BLaER1 treated with 17β-estradiol and CSF1 and Interleukin-3, amounts not matched to agents 10 nM and 100 nM (cell line): ENCODE measurements around the gene DNALI1.
A peak's percentile ranks its signal among the peaks of the same experiment; 100 is the strongest.
"Not testable (repeated sequence)": the region's sequence is repeated elsewhere in the genome, so short reads cannot be mapped to it uniquely, and the experiment has no call there.

Experiments
- H3K27ac ChIP-seq, 11 experiments: shearing (Covaris generic); formaldehyde crosslinking; 2 replicates each; pipeline ENCODE4 v1.8.1; 2022
- H3K27me3 ChIP-seq, 11 experiments: shearing (Covaris generic); formaldehyde crosslinking; 2 replicates each; pipeline ENCODE4 v1.8.1; 2022
- H3K36me3 ChIP-seq, 11 experiments: shearing (Covaris generic); formaldehyde crosslinking; 2 replicates each; pipeline ENCODE4 v1.8.1; 2022
- H3K4me1 ChIP-seq, 10 experiments: shearing (Covaris generic); formaldehyde crosslinking; 2 replicates each; pipeline ENCODE4 v1.8.1; 2022
- H3K4me2 ChIP-seq, 11 experiments: shearing (Covaris generic); formaldehyde crosslinking; 2 replicates each; pipeline ENCODE4 v1.8.1; 2022
- H3K4me3 ChIP-seq, 10 experiments: shearing (Covaris generic); formaldehyde crosslinking; 2 replicates each; pipeline ENCODE4 v1.8.1; 2022
- H3K9ac ChIP-seq, 11 experiments: shearing (Covaris generic); formaldehyde crosslinking; 2 replicates each; pipeline ENCODE4 v1.8.1; 2022
- H3K9me3 ChIP-seq, 11 experiments: shearing (Covaris generic); formaldehyde crosslinking; replicated peaks in 1 of 11; 2 replicates each; pipeline ENCODE4 v1.8.1; 2022
- H4K20me1 ChIP-seq, 11 experiments: shearing (Covaris generic); formaldehyde crosslinking; 2 replicates each; pipeline ENCODE4 v1.8.1; 2022
- Cebpa-rat ChIP-seq, 11 experiments: shearing (Covaris generic); IDR thresholded peaks; 2 replicates each; pipeline ENCODE4 v1.8.1; 2022

The DNALI1 gene

DNA sequence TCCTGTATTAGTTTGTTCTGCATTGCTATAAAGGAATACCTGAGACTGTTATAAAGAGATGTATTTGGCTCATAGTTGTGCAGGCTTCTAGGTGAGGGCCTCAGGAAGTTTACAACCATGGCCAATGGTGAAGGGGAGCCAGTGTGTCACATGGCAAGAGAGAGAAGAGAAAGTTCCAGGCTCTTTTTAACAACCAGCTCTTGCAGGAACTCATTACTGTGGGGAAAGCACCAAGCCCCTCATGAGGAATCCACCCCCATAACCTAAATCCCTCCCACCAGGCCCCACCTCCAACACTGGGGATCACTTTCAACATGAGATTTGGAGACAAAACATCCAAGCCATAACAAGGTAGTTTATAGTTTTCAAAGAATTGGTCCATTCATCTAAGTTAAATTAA, 37.1 kb upstream of the DNALI1 start:
- peak overlapping the region in 9 of 11 experiments; percentile 42 to 77 (median 71); a peak in 14 of 22 replicates for H3K27ac ChIP-seq
- peaks cover 0 to 9% (median 5%) of the 10 kb centered on the region in 11 experiments; a peak in 7 of 22 replicates for H3K36me3 ChIP-seq
- peak overlapping the region; percentile 45 to 69 (median 56); a peak in 19 of 20 replicates for H3K4me3 ChIP-seq
- peak overlapping the region; percentile 53 to 94 (median 70) for H3K4me2 ChIP-seq
- H3K27me3 ChIP-seq = no peaks in the 10 kb centered on the region
- H4K20me1 ChIP-seq = no peaks in the 10 kb centered on the region
- TF ChIP-seq Cebpa-rat (IDR thresholded peaks at IDR 0.05) = no peak
- H3K4me1 ChIP-seq = peaks cover 10 to 23% (median 19%) of the 10 kb centered on the region in 10 experiments
- H3K9me3 ChIP-seq = peaks cover 20 to 68% (median 40%) of the 10 kb centered on the region in 11 experiments
- H3K9ac ChIP-seq = peak overlapping the region in 9 of 11 experiments; percentile 45 to 74 (median 69); a peak in 15 of 22 replicates

DNA sequence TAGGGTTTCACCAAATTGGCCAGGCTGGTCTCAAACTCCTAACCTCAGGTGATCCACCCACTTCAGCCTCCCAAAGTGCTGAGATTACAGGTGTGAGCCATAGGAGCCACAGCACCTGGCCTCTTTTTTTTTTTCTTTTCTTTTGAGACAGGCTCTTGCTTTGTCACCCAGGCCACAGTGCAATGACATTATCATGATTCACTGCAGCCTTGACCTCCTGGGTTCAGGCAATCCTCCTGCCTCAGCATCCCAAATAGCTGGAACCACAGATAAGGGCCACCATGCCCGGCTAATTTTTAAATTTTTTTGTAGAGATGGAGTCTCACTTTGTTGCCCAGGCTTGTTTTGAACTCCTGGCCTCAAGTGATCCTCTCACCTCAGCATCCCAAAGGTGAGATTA, 26.9 kb upstream of the DNALI1 start:
- H3K9ac ChIP-seq, H3K27me3 ChIP-seq, H3K4me1 ChIP-seq, H3K4me2 ChIP-seq, H3K9me3 ChIP-seq, H4K20me1 ChIP-seq, H3K27ac ChIP-seq, H3K4me3 ChIP-seq: not testable (repeated sequence)
- peaks cover 0 to 21% (median 14%) of the 10 kb centered on the region in 11 experiments; a peak in 16 of 22 replicates for H3K36me3 ChIP-seq

DNA sequence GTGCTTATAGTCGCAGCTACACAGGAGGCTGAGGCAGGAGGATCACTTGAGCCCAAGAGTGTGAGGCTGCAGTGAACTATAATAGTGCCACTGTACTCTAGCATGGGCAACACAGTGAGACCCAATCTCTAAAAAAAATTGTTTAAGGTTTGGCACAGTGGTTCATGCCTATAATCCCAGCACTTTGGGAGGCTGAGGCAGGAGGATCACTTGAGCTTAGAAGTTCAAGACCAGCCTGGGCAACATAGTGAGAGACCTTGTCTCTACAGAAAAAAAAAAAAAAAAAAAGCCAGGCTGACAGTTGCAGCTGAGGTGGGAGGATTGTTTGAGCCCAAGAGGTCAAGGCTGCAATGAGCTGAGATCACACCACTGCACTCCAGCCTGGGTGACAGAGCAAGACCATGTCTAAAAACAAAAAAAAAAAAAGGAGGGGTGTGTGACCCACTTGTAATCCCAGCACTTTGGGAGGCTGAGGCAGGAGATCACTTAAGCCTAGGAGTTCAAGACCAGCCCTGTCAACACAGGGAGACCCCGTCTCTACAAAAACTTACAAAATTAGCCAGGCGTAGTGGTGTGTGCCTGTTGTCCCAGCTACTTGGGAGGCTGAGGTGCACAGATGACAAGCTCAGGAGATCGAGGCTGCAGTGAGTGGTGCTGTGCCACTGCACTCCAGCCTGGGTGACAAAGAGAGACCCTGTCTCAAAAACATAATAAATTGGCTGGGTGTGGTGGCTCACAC, 24.2 kb upstream of the DNALI1 start:
- not testable (repeated sequence) for H3K4me1 ChIP-seq, H3K9ac ChIP-seq, H3K27me3 ChIP-seq, H3K27ac ChIP-seq, H3K4me3 ChIP-seq, H3K4me2 ChIP-seq, H3K9me3 ChIP-seq
- Histone ChIP-seq H3K36me3 (peaks cover 24 to 47% (median 38%) of the 10 kb centered on the region in 11 experiments), H4K20me1 (peaks cover 0 to 24% (median 12%) of the 10 kb centered on the region in 11 experiments; a peak in 15 of 22 replicates)

- Histone ChIP-seq H3K36me3 (peaks cover 33 to 56% (median 47%) of the 10 kb centered on the region in 11 experiments), H4K20me1 (peaks cover under 1 to 30% (median 17%) of the 10 kb centered on the region in 11 experiments; a peak in 15 of 22 replicates), H3K9me3 (no peaks in the 10 kb centered on the region), H3K4me2 (no peak overlapping the region), H3K4me1 (peaks cover 0 to 9% (median 3%) of the 10 kb centered on the region in 10 experiments; a peak in 9 of 20 replicates), H3K27me3 (no peaks in the 10 kb centered on the region), H3K4me3 (no peak overlapping the region), H3K9ac (no peak overlapping the region), H3K27ac (no peak overlapping the region)
- TF ChIP-seq Cebpa-rat (IDR thresholded peaks at IDR 0.05) = no peak
Observed at GRCh38 chr1:37533317-37534093, 23.2 kb upstream of the DNALI1 start.

- Histone ChIP-seq H3K4me1 (peaks cover 0 to 11% (median 3%) of the 10 kb centered on the region in 10 experiments; a peak in 9 of 20 replicates), H3K27me3 (no peaks in the 10 kb centered on the region), H3K4me2 (no peak overlapping the region), H3K9me3 (no peaks in the 10 kb centered on the region), H3K36me3 (peaks cover 68 to 95% (median 81%) of the 10 kb centered on the region in 11 experiments), H3K4me3 (no peak overlapping the region), H4K20me1 (peaks cover 5 to 62% (median 29%) of the 10 kb centered on the region in 11 experiments; a peak in 18 of 22 replicates), H3K27ac (no peak overlapping the region), H3K9ac (no peak overlapping the region)
- no peak for TF ChIP-seq Cebpa-rat (IDR thresholded peaks at IDR 0.05)
Observed at GRCh38 chr1:37537378-37537777, 19.4 kb upstream of the DNALI1 start.

DNA sequence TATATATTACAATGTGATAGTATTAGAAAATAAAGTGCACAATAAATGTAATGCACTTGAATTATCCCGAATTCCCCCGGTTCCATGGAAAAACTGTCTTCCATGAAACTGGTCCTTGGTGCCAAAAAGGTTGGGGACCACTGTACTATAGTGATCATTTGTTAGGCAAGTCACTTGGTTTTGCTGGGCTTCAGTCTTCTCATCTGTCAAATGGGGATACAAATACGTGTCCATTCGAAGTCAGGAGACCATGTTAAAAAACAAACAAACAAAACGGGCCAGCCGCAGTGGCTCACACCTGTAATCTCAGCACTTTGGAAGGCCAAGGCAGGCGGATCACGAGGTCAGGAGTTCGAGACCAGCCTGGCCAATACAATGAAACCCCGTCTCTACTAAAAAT, 17.6 kb upstream of the DNALI1 start:
- H3K9ac ChIP-seq, H3K4me2 ChIP-seq, H3K9me3 ChIP-seq, H3K27me3 ChIP-seq, H3K27ac ChIP-seq, H3K4me3 ChIP-seq: not testable (repeated sequence)
- Histone ChIP-seq H3K4me1 (peaks cover 0 to 17% (median 7%) of the 10 kb centered on the region in 10 experiments; a peak in 10 of 20 replicates), H4K20me1 (peaks cover 5 to 74% (median 33%) of the 10 kb centered on the region in 11 experiments; a peak in 19 of 22 replicates), H3K36me3 (peaks cover 81 to 98% (median 90%) of the 10 kb centered on the region in 11 experiments)

DNA sequence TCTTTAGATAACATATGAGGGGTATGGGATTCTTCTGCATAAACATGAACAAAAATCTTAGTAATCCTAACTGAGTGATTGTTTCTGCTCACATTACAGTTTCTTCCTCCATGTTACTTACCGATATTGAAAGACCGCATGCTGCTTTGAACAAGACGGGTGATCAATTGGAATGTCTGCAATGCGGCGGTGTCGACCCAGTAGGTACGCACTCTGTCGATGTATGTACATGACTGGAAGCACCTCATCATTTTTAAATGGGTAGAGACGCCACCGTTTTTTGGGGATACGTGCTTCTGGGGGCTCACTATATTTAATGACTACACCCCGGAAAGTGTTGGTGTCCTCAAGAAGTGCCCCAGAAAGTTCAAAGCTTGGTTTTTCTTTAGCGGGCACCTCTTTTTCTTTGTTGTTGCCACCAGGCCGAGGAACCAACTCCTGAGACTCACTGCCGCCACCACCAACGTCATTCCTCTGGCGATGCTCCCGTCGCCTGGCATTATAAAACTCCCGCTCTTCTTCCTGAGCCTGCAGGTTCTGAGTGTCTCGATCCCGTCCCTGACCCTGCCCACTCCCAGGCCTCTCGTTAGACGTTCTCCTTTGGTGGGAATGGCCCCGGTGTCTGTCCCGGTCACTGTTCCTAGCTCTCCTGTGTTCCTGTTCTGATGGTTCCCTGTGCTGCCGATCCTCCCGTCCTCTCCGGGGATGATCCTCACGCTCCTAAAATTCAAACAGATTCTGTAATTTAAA, 16.5 kb upstream of the DNALI1 start:
- TF ChIP-seq Cebpa-rat (IDR thresholded peaks at IDR 0.05) = no peak
- peaks cover 5 to 85% (median 35%) of the 10 kb centered on the region in 11 experiments; a peak in 19 of 22 replicates for H4K20me1 ChIP-seq
- H3K36me3 ChIP-seq = peaks cover 89 to 100% (median 96%) of the 10 kb centered on the region in 11 experiments
- H3K4me1 ChIP-seq = peaks cover 0 to 11% (median 0%) of the 10 kb centered on the region in 10 experiments; a peak in 3 of 20 replicates
- H3K9ac ChIP-seq = no peak overlapping the region
- H3K9me3 ChIP-seq = 0 out of 22 replicates have a peak, but pooled peaks cover 0 to 4% (median 0%) of the 10 kb centered on the region in 11 experiments
- no peaks in the 10 kb centered on the region for H3K27me3 ChIP-seq
- H3K4me2 ChIP-seq = no peak overlapping the region
- no peak overlapping the region for H3K27ac ChIP-seq
- H3K4me3 ChIP-seq = no peak overlapping the region

DNA sequence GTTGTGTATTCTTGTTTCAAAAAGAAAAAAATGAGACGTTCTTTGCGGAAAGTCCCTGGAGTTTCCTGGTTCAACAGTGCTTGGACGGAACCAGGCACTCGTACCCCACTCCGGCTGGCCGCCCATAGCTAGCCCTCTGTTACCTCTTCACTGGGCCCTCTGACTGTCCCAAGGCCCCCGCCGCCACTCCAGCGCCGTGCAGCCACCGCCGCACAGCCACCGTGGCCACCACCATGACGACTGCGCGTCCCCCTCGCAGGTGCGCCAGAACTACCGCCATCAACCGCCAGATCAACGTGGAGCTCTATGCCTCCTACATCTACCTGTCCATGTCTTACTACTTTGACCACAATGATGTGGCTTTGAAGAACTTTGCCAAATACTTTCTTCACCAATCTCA, 12.2 kb upstream of the DNALI1 start:
- no peak overlapping the region for H3K4me3 ChIP-seq
- H3K27ac ChIP-seq = no peak overlapping the region
- peaks cover 4 to 77% (median 32%) of the 10 kb centered on the region in 11 experiments; a peak in 18 of 22 replicates for H4K20me1 ChIP-seq
- peaks cover 0 to 11% (median 0%) of the 10 kb centered on the region in 10 experiments; a peak in 3 of 20 replicates for H3K4me1 ChIP-seq
- H3K9ac ChIP-seq = no peak overlapping the region
- 0 out of 22 replicates have a peak, but pooled peaks cover 0 to 4% (median 0%) of the 10 kb centered on the region in 11 experiments for H3K9me3 ChIP-seq
- no peak overlapping the region for H3K4me2 ChIP-seq
- H3K27me3 ChIP-seq = no peaks in the 10 kb centered on the region
- peaks cover 89 to 100% (median 95%) of the 10 kb centered on the region in 11 experiments for H3K36me3 ChIP-seq
- TF ChIP-seq Cebpa-rat (IDR thresholded peaks at IDR 0.05) = no peak
